Stimulated activated CD4-positive, alpha-beta T cell treated with anti-CD3 and anti-CD28 coated beads, TNF-alpha, amount 100 ng/mL, for 4 hours (primary cell): ENCODE results near the gene LTO1.

Experiments used
- DNase-seq, 3 experiments: peaks; one replicate each; pipeline ENCODE4 v3.0.0-alpha.2; 2020; ENCODE audit warnings: low read depth in 3 of 3

LTO1 gene, protein sequence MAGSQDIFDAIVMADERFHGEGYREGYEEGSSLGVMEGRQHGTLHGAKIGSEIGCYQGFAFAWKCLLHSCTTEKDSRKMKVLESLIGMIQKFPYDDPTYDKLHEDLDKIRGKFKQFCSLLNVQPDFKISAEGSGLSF

DNA sequence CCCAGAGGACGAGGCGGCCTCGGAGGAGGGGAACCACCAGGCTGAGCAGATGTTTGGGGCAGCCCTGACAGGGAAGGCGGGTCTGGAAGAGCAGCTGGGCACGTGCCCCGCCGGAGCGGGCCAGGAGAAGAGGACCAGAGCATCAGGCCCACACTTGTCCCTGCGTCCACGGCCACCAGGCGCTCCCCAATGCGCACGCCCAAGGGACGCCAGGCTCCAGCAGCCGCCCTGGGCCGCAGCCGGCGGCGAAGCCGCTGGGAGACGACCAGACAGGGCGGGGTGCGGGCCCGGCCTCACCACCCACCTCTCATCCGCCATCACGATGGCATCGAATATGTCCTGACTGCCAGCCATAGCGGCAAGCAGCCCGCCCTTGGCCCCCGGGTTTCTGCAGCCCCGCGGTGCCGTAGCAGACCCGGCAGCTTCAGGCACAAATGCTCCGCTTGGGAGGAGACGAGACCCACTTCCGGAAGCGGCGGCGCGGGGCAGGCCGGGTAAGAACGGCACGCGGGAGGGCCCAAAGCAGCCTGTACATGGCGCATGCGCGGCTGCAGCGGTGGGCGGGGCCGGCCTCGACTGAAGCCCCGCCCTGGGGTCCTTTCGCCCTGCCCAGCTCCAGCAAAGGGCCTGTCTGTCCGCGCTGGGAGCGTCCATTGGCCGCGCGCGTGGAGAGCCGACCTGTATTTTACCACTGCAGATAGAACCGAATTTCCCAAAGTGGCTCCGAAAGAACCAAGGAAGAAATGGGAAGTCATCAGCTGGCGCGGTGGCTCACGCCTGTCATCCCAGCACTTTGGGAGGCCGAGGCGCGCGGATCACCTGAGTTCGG, at the start of gene LTO1:
LTO1 (minus strand) TSS at position 468 of the 829 bp plus-strand sequence; CDS start at position 354, 114 bp downstream.
- peak; percentile 90 to 98 (median 93) for DNase-seq

DNA sequence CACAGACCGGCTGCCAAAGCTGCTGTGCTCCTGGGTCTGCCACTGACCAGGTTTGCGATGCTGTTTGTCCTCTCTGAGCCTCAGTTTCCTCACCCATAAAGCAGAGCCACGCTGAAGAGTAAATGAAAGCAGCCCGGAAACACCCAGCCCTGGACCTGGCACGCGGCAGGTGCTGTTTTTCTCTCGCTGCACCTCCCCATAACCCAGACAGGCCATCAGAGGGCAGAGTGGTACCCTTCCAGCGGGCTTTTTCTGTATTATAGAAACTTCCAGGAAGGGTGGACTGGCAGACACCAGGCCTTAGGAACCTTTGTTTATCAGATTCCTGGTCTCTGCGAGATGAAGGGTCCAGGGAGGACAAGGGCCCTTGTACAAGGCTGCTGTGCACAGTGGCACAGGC, 46.6 kb upstream of the LTO1 start:
- no peak for DNase-seq

DNA sequence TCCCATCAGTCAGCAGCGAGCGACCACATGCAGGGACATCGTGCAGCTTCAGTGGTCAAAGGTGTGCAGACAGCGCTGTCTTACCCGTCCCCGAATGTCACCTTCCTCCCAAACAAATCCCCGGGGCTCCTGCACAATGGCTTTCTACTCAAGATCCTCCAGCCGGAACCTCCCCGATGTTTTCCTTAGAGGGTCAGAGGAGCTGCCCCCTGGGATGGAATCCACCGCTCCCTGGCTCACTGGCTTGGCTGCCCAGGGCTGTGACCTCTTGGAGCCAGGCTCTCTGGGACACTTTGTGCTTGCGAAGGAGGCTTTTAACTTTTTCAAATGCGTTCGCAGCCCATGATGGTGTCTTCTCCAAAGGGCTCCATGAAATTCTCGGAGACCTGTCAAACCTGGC, 46.0 kb upstream of the LTO1 start:
- no peak for DNase-seq

DNA sequence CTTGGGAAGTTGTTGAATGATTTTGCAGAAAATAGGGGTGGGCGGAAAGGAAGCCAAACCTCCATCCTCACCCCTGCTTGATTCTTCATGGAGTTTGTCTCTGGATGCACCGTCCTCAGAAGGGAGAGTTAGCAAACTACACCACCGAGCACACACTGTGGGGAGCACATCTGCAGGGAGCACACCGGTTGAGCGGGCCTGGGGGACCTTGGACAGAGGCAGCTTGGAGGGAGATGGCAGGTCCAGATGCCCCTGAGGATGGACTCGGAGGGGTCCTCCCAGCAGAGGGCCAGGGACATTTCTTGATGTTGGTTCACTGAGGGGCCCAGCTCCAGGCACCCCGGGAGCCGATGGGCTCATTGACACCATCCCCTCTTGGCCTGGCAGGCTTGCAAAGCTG, 43.8 kb upstream of the LTO1 start:
- no peak for DNase-seq

DNA sequence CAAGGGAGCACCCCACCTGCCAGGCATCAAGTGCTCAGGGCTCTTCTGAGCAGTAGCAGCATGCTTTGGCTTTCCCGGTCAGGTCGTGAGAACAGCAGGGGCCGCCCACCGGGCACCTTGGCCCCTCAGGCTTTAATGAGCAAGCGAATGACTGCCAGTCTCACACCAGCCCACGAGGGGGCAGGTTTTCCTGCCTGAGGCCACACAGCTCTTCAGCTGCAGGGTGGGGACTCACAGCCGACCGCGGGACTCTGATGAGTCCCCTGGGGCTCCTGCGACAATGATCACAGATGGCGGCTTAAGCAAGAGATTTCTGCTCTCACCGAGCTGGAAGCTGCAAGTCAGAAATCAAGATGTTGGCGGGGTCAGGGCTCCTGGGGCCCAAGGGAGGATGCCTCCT, 43.0 kb upstream of the LTO1 start:
- no peak for DNase-seq

DNA sequence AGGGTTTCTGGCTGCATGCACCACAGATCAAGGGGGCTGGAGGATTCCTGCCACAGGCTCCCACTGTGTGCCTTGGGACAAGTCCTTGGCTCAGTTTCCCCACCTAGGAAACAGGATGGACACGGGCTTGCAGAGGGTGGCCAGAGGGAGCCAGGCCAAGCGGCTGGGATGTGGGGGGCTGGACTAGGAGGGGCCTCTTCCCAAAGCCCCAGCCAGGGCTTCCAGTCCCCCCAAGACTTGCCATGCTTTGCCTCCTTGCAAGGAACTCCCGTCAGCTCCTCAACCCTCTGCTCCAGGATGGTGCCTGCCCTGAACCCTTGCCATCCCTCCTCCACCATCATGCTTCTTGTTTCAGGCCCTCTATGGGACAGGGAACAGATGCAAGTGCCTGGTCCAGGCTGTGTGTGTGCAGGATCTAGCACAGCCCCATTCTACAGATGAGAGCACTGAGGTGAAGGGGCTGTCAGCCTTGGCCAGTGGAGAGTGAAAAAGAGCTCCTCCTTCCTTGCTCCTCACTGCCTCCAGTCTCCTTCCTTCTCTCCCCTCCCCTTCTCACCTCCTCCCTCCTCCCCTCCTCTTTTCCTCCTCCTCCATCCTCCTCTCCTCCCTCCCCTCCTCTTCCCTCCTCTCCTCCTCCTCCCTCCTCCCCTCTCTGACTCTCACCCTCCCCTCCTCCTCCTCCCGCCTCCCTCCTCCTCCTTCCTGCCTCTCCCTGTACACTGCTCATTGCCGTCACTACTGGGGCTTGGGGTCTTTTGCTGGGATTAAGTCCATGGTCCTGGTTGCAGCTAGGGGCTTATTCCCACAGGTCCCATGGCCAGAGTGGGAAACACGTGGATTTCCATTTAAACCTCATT, 42.0 kb upstream of the LTO1 start:
- no peak for DNase-seq

DNA sequence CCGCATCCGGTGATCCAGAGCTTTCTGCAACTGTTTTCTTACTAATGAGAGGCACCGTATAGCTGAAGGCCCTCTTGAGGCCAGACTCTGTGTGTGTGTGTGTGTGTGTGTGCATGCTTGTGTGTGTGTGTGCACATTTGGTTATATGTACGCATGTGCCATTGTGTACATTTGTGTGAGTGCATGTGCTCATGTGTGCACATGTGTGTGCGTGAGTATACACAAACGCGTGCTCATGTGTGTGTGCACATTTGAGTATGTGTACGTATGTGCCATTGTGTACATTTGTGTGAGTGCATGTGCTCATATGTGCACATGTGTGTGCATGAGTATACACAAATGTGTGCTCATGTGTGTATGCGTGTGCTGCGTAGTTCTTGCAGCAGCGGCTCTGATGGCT, 40.9 kb upstream of the LTO1 start:
- DNase-seq = no peak

DNA sequence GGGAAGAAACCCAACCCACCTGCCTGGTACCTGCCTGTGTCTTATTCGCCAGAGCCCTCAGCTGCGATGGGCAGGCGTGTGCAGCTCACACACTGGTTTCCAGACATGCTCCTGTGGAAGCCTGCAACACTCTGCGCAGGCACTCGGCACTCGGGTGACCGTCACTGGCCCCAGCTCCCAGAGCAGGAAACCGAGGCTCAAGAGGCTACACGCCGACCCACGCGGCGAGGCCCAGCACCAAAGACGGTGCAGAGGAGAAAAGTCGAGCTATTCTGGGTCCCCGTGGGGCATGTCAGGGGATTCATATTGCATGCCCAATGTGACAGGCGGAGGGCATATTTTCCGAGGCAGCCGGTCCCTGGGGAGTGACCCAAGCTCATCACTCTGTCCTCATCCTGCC, 40.3 kb upstream of the LTO1 start:
- no peak for DNase-seq

DNA sequence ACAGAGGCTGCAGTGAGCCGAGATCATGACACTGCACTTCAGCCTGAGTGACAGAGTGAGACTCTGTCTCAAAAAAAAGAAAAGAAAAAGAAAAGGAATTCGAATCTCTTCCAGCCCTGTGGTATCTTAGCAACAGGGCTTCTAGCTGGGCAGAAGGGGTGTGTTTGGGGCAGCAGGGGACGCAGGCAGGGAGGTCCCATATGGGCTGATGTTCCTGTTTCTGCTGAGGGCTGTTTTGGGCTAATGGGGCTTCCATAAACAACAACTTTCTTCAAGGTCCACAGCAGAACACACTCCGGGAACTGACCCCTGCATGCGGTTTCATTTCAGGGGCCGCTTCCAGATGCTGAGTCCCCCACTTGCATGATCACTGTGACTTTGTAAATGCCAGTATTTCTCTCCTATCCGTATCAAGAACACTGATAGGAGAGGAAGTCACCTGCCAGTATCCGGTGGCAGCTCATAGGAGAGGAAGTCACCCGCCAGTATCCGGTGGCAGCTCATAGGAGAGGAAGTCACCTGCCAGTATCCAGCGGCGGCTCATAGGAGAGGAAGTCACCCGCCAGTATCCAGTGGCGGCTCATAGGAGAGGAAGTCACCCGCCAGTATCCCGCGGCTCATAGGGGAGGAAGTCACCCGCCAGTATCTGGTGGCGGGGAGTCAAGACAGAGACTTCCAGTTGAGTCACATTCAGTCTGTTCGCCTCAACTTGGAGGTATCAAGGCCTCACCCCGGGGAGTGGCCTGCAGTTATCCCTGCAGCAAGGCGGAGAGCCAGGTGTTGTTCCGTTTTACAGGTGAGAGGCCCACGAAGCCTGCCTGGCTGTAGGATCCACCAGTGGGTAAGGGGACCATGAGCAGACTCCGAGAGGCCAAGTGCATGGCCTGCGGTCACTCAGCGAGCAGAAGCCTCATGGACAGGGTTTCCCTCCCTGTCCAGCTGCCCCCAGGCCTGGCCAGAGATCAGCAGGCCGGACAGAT, 37.0 kb upstream of the LTO1 start:
- no peak for DNase-seq

DNA sequence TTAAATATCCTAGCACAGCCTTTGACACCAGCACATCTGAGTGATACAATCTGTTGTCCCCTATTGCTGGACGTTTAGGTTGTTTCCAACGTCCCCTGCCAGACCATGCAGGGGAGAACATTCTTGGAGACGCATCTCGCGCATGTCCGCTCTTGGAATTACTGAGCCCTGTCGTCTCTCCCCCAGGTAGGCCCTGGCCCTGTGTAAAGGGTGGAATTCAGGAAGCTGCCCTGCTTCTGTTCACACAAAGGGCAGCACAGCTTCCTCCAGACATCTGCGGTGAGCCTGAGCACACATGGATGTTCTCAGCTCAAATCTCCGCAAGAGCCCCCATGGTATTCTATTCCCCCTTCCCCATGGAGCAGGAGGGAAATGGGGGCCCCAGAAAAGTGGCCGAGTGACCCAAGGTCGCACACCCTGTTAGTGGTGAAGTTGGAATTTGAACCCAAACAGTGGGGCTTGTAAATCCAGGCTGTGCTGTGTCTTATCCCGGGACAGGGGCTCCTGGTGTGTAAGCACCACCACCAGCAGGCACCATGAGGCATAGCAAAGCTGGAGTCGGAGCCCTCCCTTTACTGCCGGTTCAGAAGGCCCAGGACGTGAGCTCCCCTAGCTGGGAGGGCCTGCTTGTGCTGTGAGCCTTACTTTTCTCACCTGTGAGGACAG, 33.7 kb upstream of the LTO1 start:
- DNase-seq = no peak

DNA sequence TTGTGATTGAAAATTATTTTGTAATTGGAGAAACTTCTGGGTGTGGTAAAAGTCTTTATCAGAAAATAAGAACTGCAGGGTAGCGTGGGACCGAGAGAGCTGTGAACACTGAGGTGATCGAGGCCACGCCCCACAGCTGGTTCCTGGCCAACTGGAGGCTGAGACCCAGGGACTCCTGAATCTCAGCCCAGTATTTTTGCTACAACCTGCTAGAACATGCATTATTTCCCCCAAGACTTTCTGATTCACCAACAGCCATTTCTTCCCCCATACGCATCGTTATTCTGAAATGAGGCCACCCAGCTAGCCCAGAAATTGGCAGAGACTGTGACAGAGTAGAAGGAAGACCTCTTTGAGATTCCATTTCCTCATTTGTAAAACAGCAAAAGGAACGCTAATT, 32.0 kb upstream of the LTO1 start:
- no peak for DNase-seq

DNA sequence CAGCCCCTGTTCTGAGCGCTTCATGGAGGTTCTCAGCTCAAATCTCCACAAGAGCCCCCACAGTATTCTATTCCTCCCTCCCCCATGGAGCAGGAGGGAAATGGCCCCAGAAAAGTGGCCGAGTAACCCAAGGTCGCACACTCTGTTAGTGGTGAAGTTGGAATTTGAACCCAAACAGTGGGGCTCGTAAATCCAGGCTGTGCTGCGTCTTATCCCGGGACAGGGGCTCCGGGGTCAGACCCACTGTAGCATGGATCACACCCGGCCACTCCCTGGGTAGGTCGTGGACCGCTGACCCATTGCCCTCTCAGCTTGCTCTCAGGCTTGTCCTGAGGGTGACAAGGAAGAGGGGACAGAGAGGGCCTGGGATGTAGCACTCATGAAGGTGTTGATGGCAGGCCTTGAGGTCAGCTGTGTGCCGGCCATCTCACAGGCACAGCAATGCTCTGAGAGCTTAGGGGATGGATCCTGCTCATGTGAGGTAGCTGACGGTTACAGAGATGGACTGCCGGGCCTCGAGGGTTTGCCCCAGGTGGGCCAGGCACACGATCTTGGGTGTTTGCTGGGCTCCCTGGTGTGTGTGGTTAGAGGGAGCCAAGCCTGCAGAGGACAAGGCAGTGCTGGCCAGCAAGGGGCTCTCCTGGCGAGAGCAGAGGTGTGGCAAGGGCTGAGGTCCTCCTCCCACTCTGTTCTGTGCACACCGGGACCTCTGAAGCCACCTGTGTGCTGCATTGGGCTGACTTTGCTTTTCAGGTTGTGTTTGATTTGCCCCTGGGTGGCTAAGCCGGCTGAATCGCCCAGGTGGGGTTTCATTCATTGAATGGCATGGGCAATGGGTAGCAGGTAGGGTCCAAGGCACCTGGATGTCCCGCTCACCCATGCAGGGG, 31.0 kb upstream of the LTO1 start:
- no peak for DNase-seq

DNA sequence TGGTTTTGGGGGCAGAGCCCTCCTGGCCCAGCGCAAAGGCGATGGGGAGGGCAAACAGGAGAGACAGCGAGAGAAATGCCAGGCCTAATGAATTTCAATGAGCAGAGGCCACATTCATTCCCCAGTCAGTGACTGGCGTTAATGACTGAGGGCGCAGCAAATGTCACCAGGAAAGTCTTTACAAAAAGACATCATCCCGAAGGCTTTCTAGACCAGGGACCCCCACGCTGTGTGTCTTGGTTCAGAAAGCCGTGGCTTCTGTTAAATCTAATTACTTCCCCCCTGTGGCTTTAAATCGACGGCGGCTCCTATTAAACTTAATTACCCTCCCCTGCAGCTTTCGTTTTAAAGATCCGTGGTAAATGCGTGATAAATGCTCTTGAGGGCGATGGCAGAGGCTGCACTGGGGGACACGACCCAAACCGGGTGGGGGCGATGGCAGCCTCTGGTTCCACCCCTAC, 30.2 kb upstream of the LTO1 start:
- DNase-seq = no peak

DNA sequence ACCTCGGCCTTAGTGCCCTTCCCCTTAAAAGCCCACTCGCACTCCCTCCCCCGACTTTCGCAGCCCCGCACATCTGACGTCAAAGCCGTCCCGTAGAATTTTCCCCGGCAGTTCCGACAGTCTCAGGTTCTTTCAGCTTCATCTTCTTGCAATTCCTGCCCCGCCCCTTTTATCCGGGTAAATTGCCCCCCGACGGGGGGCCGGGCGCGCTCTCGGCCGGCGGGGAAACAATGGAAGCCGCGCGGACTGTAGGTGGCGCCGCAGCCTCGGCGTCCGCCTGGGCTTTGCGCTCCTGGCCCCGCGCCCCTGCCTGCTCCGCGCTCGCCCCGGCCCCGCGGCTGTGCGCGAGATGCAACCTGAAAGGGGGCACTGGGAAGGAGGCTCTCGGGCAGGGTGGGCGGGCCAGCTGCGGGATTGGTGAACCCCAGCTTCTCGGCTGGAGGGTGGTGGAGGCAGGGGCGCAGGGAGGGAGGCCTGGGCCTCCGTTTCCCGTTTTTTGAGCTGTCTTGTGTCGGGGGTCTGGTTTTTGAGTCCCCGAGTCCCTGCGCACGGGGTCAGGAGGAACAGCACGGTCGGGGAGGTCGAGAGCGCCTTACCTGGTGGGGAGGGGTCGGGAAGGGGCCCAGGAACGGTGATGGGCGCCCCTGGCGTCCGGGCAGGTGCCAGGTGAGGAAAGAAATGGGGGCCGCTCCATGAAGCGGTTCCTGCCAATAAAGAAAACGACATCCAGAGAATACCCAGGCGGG, 29.5 kb upstream of the LTO1 start:
- DNase-seq = no peak

DNA sequence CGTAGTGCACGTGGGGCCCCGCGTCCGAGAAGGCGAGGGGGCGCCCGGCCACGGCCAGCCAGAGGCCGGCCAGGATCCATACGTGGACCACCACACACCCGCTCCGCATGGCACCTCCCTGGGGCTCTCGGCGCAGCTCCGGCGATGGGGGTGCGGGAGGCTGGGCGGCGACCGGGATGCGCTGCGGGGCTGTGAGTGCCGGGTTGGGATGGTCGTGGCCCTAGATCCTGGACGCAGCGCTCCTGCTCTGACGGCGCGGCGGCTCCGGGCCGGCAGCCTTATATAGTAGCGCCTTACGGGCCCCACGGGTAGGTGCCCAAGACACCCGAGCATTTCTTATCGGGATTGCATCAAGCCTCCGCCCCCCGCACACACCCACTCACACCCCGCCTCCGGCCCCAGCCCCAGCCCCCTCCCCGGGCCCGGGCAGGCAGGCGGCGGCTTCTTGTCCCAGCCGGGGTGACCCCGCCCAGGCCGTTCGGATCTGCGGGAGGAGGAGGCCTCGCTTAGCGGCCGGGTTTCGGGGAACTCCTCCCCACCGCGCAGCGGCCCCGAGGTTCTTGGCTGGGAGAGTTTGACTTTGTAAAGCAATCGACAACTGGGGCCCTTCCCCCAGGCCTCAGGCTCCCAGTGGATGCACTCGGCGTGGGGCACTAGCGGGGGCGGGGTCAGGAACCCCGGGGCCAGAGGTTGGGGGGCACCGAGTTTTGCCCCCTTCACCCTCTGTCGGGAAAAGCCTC, 28.8 kb upstream of the LTO1 start, which contains the start of gene FGF19:
FGF19 (minus strand) TSS at position 255 of the 740 bp plus-strand sequence; CDS start at position 109, 146 bp downstream.
- DNase-seq = no peak

DNA sequence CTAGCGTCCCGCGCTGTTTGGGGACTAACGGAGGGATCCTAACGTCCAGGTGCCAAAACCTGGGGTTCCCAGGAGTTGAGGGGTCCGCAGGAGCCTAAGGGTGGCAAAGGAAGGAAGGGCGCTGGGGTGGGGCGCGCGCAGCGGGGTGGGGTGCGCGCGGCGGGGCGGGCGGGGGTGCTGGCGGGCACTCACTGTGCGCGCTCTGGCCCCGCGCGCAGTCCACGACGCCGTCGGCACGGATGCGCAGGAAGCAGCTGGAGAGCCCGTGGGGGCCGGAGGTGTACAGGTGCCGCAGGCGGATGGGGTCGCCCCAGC, 28.3 kb upstream of the LTO1 start:
- DNase-seq = no peak

DNA sequence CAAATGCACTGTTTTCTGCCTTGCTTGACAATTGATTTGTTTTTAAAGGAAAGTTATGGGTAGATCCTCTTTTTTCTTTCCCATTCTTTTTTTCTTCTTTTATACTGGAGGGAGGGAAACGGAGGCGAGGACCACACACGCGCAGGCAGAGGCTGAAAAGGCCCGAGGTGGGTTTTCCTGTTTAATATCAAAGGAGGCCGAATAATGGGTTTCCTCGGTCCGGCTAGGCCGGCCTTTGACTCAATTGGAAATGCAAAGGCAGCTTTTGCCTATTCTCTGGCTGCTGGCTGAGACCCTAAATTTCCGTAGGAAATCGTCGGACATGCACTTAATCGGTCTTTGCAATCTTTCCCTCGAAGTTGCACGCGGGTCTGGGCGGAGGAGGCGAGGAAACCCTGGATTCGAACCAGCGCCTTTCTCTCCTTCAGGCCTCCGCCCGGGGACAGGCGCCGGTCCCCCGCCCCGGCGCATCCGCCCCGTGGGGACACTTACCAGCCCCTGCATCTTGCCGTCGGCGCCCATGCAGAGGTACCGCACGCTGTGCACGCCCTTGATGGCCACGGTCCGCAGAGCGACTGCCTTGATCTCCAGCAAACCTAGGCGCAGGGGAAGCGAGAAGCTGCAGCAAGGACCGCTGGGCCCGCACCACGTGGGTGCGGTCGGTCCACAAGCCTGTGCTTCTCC, 27.8 kb upstream of the LTO1 start:
- no peak for DNase-seq

DNA sequence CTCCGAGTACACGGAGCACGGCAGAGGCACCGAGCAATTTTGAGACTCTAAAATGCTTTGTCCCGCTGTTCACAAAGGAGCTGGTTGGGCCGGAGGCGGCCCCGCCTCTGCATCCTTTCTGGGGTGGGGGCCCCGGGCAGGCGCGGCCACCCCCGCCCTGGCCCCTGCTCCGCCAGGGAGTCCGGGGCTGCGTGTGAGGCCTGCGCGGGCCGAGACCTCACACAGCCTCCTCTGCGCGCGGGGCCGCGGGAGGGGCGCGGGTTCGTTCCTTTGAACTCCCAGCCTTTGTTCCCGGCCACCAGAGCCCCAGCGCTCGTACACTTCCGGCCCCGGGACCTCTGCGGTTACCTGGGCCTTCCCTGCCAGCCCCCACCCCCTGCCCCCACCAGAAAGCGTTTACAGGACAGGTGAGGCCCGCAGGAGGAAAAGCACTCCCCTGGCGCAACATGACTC, 27.1 kb upstream of the LTO1 start:
- no peak for DNase-seq
